Non-pigmented ciliary epithelial cell (primary cell): ENCODE data around the gene ARNT2.

Source experiments
- DNase-seq: peaks from one replicate; pipeline ENCODE4 v3.0.0-alpha.2; 2010; ENCODE audit warnings: low read depth

The ARNT2 gene

GRCh38 chr15:80466543-80466942, 62.4 kb downstream of the ARNT2 start:
- DNase-seq: no peak

- DNase-seq: no peak
Measured at GRCh38 chr15:80467311-80467714, 63.1 kb downstream of the ARNT2 start.

- DNase-seq: no peak
Measured at GRCh38 chr15:80468796-80469195, 64.6 kb downstream of the ARNT2 start.

GRCh38 chr15:80471881-80472280, 67.7 kb downstream of the ARNT2 start:
- DNase-seq: no peak

GRCh38 chr15:80473286-80474223, 69.4 kb downstream of the ARNT2 start:
- DNase-seq: no peak

- DNase-seq: no peak
Measured at GRCh38 chr15:80474224-80475215, 70.3 kb downstream of the ARNT2 start.

GRCh38 chr15:80475572-80475971, 71.4 kb downstream of the ARNT2 start:
- DNase-seq: no peak

GRCh38 chr15:80476036-80476435, 71.9 kb downstream of the ARNT2 start:
- no peak for DNase-seq

GRCh38 chr15:80478075-80478474, 73.9 kb downstream of the ARNT2 start:
- DNase-seq: no peak

- no peak for DNase-seq
Measured at GRCh38 chr15:80479191-80479590, 75.0 kb downstream of the ARNT2 start.

- DNase-seq: no peak
Measured at GRCh38 chr15:80480171-80480811, 76.1 kb downstream of the ARNT2 start.

- peak; percentile 89 for DNase-seq
Measured at GRCh38 chr15:80480909-80481308, 76.7 kb downstream of the ARNT2 start.

- no peak for DNase-seq
Measured at GRCh38 chr15:80482696-80483095, 78.5 kb downstream of the ARNT2 start.

- DNase-seq: no peak
Measured at GRCh38 chr15:80483725-80484161, 79.6 kb downstream of the ARNT2 start.

GRCh38 chr15:80484333-80484864, 80.2 kb downstream of the ARNT2 start:
- DNase-seq: no peak

- no peak for DNase-seq
Measured at GRCh38 chr15:80485370-80486164, 81.4 kb downstream of the ARNT2 start.

- DNase-seq: no peak
Measured at GRCh38 chr15:80487839-80488390, 83.7 kb downstream of the ARNT2 start.

- DNase-seq: no peak
Measured at GRCh38 chr15:80489030-80489594, 84.9 kb downstream of the ARNT2 start.

GRCh38 chr15:80490431-80490990, 86.3 kb downstream of the ARNT2 start:
- no peak for DNase-seq
